ENCODE results near the gene CDH13.

The CDH13 gene

DNA sequence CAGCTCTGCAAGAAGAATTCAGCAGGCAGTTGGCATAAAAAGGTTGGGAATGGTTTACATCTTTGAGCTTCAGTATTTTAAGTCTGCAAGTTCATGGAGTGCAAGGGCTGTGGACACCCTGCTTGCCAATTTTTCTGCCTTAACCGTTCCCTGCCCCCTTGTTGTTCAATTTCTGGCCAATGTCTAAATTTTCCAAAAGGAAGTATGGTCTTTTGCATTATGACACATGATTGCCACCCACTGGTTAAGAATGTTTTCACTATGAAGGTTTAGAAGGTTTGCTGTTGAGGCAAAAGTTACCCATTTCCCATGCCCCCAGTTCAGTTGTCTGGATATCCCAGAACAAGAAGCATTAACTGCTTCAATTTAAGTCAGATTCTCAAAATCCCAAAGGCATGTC is 441.9 kb downstream of the CDH13 start:
- H3K36me3 ChIP-seq (ENCODE audit: insufficient read depth, low read length): no peaks in the 10 kb centered on the region
- H3K27me3 ChIP-seq (ENCODE audit: insufficient read depth, low read length): no peaks in the 10 kb centered on the region
- H3K4me3 ChIP-seq (ENCODE audit: low read depth, low read length): no peak overlapping the region
- H3K79me2 ChIP-seq (ENCODE audit: control insufficient read depth, insufficient read depth, low read length, unreplicated experiment): no peaks in the 10 kb centered on the region
- H3K4me1 ChIP-seq (ENCODE audit: control insufficient read depth, insufficient read depth, low read length, unreplicated experiment): no peaks in the 10 kb centered on the region
- H2AFZ ChIP-seq (ENCODE audit: low read length, unreplicated experiment): no peak overlapping the region
- H3K27ac ChIP-seq (ENCODE audit: low read depth, low read length): no peak overlapping the region

DNA sequence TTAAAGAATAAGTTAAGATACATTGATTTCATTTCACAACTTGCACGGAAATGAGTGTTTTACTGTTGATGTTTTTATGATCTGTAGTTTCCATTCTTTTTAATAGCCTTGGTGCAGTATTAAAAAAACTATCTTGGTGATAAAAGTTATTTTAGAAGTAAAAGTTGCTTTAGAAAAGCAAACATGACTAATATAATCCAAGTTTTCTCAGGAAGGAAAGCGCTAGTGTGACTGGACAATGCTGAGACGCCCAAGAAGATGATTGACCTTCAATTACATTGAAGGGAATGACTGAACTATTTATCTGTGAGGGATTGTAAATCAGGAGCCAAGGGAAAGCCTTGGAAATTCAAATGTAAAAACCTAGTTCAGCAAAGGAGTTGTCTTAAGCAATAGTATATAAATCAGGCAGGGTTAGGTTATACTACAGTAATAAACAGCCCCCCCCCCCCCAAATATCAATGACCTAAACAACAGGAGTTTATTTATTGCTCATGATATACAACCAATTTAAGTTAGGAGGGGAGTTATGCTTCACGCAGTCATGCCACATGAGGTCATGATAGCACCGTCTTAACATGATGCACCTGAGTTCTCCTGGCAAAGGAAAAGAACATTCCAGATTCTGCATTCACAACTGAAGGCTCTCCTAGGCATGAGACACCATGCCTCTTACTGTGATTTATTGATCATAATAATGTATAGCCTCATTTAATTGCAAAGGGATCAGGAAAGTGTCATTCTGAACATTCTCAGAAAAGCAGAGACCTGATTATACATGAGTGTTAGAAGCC is 443.8 kb downstream of the CDH13 start:
- no peak overlapping the region for H2AFZ ChIP-seq (ENCODE audit: low read length, unreplicated experiment)
- H3K4me1 ChIP-seq (ENCODE audit: control insufficient read depth, insufficient read depth, low read length, unreplicated experiment): no peaks in the 10 kb centered on the region
- no peak overlapping the region for H3K4me3 ChIP-seq (ENCODE audit: low read depth, low read length)
- no peaks in the 10 kb centered on the region for H3K79me2 ChIP-seq (ENCODE audit: control insufficient read depth, insufficient read depth, low read length, unreplicated experiment)
- no peaks in the 10 kb centered on the region for H3K27me3 ChIP-seq (ENCODE audit: insufficient read depth, low read length)
- no peaks in the 10 kb centered on the region for H3K36me3 ChIP-seq (ENCODE audit: insufficient read depth, low read length)
- no peak overlapping the region for H3K27ac ChIP-seq (ENCODE audit: low read depth, low read length)

DNA sequence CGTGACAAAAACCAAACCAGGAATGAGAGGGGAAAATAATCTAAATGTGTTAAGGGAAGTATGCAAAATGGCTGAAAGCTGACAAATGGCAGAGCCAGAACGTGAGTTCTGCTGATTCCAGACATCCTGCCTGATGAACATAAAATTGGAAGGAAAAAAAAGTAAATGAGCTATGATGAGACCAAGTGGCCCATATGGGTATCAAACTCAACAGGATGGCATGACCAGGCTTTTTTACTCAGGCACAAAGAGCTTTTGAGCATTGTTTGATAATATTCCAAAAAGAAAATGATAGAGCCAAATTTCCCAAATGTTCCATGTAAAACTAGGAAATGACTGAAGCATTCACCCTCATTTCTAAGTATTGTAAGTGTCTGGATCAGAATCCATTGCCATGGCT is 449.2 kb downstream of the CDH13 start:
- no peaks in the 10 kb centered on the region for H3K27me3 ChIP-seq (ENCODE audit: insufficient read depth, low read length)
- H3K27ac ChIP-seq (ENCODE audit: low read depth, low read length): no peak overlapping the region
- no peaks in the 10 kb centered on the region for H3K79me2 ChIP-seq (ENCODE audit: control insufficient read depth, insufficient read depth, low read length, unreplicated experiment)
- H3K4me1 ChIP-seq (ENCODE audit: control insufficient read depth, insufficient read depth, low read length, unreplicated experiment): no peaks in the 10 kb centered on the region
- H3K4me3 ChIP-seq (ENCODE audit: low read depth, low read length): no peak overlapping the region
- H3K36me3 ChIP-seq (ENCODE audit: insufficient read depth, low read length): no peaks in the 10 kb centered on the region
- H2AFZ ChIP-seq (ENCODE audit: low read length, unreplicated experiment): no peak overlapping the region

GRCh38 chr16:83083361-83083760 is 456.6 kb downstream of the CDH13 start:
- no peaks in the 10 kb centered on the region for H3K4me1 ChIP-seq (ENCODE audit: control insufficient read depth, insufficient read depth, low read length, unreplicated experiment)
- no peaks in the 10 kb centered on the region for H3K27me3 ChIP-seq (ENCODE audit: insufficient read depth, low read length)
- H2AFZ ChIP-seq (ENCODE audit: low read length, unreplicated experiment): no peak overlapping the region
- H3K4me3 ChIP-seq (ENCODE audit: low read depth, low read length): no peak overlapping the region
- no peak overlapping the region for H3K27ac ChIP-seq (ENCODE audit: low read depth, low read length)
- H3K36me3 ChIP-seq (ENCODE audit: insufficient read depth, low read length): no peaks in the 10 kb centered on the region
- H3K79me2 ChIP-seq (ENCODE audit: control insufficient read depth, insufficient read depth, low read length, unreplicated experiment): no peaks in the 10 kb centered on the region

DNA sequence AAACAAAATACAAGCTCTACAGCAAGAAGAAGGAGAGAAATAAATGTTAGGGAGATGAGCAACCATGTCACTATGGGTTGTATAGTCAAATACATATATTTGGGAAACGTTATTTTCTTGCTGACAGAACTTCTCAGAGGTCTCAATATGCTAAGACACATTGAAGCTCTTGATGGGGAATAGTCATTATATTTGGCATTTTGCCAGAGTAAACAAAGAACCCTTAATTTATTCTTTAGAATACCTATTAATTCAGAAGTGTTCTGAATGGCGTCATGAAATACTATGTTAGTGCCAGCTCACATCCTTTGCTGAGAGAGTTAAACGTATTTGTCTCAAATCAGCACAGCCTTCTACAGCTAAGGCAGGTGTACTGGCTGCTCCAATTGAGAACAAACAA is 458.9 kb downstream of the CDH13 start:
- Histone ChIP-seq H2AFZ (ENCODE audit: low read length, unreplicated experiment) (no peak overlapping the region), H3K79me2 (ENCODE audit: control insufficient read depth, insufficient read depth, low read length, unreplicated experiment) (no peaks in the 10 kb centered on the region), H3K4me3 (ENCODE audit: low read depth, low read length) (no peak overlapping the region), H3K27ac (ENCODE audit: low read depth, low read length) (no peak overlapping the region), H3K27me3 (ENCODE audit: insufficient read depth, low read length) (no peaks in the 10 kb centered on the region), H3K36me3 (ENCODE audit: insufficient read depth, low read length) (no peaks in the 10 kb centered on the region), H3K4me1 (ENCODE audit: control insufficient read depth, insufficient read depth, low read length, unreplicated experiment) (no peaks in the 10 kb centered on the region)

DNA sequence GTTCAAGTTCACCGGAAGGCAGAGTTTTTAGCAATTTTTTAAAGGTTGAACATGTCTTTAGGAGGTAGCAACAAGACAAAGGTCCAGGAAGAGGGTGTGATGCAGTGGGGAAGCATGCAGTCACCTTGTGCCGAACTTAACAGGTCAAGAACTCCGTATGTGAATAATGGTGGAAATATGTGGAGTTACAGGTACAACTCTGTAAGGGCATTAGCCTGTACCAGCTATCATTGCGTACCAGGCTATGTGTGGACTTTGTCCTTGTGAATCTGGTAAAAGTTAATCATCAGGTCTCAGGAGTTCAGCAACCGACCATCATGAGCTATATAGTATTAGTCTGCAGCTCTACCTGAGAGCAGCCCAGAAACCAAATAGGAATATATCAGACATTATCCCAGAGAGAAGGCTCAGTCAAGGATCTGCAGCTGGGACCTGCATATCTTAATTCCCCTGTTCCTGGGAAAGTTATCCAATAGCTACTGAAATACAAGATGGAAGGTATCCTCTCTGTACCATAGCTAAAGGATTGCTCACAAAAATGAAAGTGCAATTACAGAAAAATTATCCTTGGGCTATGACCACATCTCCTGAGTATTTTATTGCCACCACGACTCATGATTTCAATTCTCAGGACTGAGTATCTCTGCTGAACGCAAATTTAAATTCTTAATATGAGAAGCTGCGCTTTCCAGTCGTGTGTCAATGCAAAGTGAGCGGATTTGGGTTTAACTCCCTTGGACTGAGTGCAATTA is 469.3 kb downstream of the CDH13 start:
- Histone ChIP-seq H3K27me3 (ENCODE audit: insufficient read depth, low read length) (no peaks in the 10 kb centered on the region), H3K36me3 (ENCODE audit: insufficient read depth, low read length) (no peaks in the 10 kb centered on the region), H3K4me3 (ENCODE audit: low read depth, low read length) (no peak overlapping the region), H3K4me1 (ENCODE audit: control insufficient read depth, insufficient read depth, low read length, unreplicated experiment) (peaks cover 2% of the 10 kb centered on the region), H2AFZ (ENCODE audit: low read length, unreplicated experiment) (no peak overlapping the region), H3K79me2 (ENCODE audit: control insufficient read depth, insufficient read depth, low read length, unreplicated experiment) (no peaks in the 10 kb centered on the region), H3K27ac (ENCODE audit: low read depth, low read length) (no peak overlapping the region)

DNA sequence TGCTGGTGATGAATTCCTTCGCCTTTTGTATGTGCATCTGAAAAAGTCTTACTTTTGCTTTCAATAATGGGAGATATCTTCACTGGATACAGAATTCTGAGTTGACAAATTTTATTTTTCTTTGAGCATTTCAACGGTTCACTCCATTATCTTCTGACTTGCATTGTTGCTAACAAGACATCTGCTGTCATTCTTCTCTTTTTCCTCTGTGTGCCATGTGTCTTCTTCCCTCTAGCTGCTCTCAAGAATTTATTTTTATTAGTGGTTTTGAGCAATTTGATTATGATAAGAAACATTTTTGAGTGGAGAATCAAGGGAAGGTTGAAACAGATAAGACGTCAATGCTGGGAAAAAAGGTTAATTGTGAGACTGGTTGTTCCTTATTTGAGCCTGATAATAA is 471.8 kb downstream of the CDH13 start:
- Histone ChIP-seq H3K27ac (ENCODE audit: low read depth, low read length) (no peak overlapping the region), H3K27me3 (ENCODE audit: insufficient read depth, low read length) (no peaks in the 10 kb centered on the region), H2AFZ (ENCODE audit: low read length, unreplicated experiment) (no peak overlapping the region), H3K36me3 (ENCODE audit: insufficient read depth, low read length) (no peaks in the 10 kb centered on the region), H3K79me2 (ENCODE audit: control insufficient read depth, insufficient read depth, low read length, unreplicated experiment) (no peaks in the 10 kb centered on the region), H3K4me3 (ENCODE audit: low read depth, low read length) (no peak overlapping the region), H3K4me1 (ENCODE audit: control insufficient read depth, insufficient read depth, low read length, unreplicated experiment) (peaks cover 2% of the 10 kb centered on the region)

- Histone ChIP-seq H3K4me1 (ENCODE audit: control insufficient read depth, insufficient read depth, low read length, unreplicated experiment) (peaks cover 2% of the 10 kb centered on the region), H3K79me2 (ENCODE audit: control insufficient read depth, insufficient read depth, low read length, unreplicated experiment) (no peaks in the 10 kb centered on the region), H3K27ac (ENCODE audit: low read depth, low read length) (no peak overlapping the region), H3K27me3 (ENCODE audit: insufficient read depth, low read length) (no peaks in the 10 kb centered on the region), H2AFZ (ENCODE audit: low read length, unreplicated experiment) (no peak overlapping the region), H3K4me3 (ENCODE audit: low read depth, low read length) (no peak overlapping the region), H3K36me3 (ENCODE audit: insufficient read depth, low read length) (no peaks in the 10 kb centered on the region)
Observed at GRCh38 chr16:83100679-83101078, 473.9 kb downstream of the CDH13 start.

DNA sequence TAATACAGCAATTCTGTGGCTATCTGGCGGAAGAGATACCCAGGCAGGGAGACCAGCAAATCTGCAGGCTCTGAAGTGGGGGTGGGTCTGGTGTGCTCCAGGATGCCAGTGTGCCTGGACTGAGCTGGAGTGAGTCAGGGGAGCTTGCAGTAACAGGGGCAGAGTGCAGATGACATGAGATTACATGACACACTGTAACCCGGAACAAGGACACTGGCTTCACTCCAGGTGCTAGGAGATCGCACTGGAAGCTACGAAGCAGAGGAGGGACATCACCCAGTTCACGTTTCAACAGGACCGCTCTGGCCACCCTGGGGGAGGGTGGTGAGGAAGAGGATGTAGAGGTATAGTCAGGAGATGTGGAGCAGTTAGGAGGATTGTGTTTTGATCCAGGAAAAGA is 475.6 kb downstream of the CDH13 start:
- H3K79me2 ChIP-seq (ENCODE audit: control insufficient read depth, insufficient read depth, low read length, unreplicated experiment): no peaks in the 10 kb centered on the region
- H3K27me3 ChIP-seq (ENCODE audit: insufficient read depth, low read length): no peaks in the 10 kb centered on the region
- no peak overlapping the region for H2AFZ ChIP-seq (ENCODE audit: low read length, unreplicated experiment)
- H3K4me3 ChIP-seq (ENCODE audit: low read depth, low read length): no peak overlapping the region
- H3K36me3 ChIP-seq (ENCODE audit: insufficient read depth, low read length): no peaks in the 10 kb centered on the region
- H3K27ac ChIP-seq (ENCODE audit: low read depth, low read length): no peak overlapping the region
- H3K4me1 ChIP-seq (ENCODE audit: control insufficient read depth, insufficient read depth, low read length, unreplicated experiment): peaks cover 2% of the 10 kb centered on the region

GRCh38 chr16:83105279-83106077 is 478.7 kb downstream of the CDH13 start:
- Histone ChIP-seq H3K27me3 (ENCODE audit: insufficient read depth, low read length) (no peaks in the 10 kb centered on the region), H3K4me3 (ENCODE audit: low read depth, low read length) (no peak overlapping the region), H3K27ac (ENCODE audit: low read depth, low read length) (no peak overlapping the region), H3K79me2 (ENCODE audit: control insufficient read depth, insufficient read depth, low read length, unreplicated experiment) (no peaks in the 10 kb centered on the region), H3K4me1 (ENCODE audit: control insufficient read depth, insufficient read depth, low read length, unreplicated experiment) (peaks cover 2% of the 10 kb centered on the region), H2AFZ (ENCODE audit: low read length, unreplicated experiment) (no peak overlapping the region), H3K36me3 (ENCODE audit: insufficient read depth, low read length) (no peaks in the 10 kb centered on the region)

All from ACC112 (cell line).